GM12891 (cell line): Measurements from ENCODE around the gene CHRNA4.

ENCODE experiments used
- POLR2A ChIP-seq: IDR thresholded peaks from 2 replicates; pipeline ENCODE4 v1.6.1; 2011; ENCODE audit warnings: low read depth, low read length, control low read depth
- POLR2AphosphoS5 ChIP-seq: IDR thresholded peaks from 2 replicates; pipeline ENCODE4 v1.6.1; 2011; ENCODE audit warnings: low read depth, low read length, control low read depth
- POU2F2 ChIP-seq: IDR thresholded peaks from 2 replicates; pipeline ENCODE4 v1.6.1; 2011; ENCODE audit warnings: low read depth, mild to moderate bottlenecking, control low read depth, low read length, moderate library complexity
- SPI1 ChIP-seq: IDR thresholded peaks from 2 replicates; pipeline ENCODE4 v1.6.1; 2011; ENCODE audit warnings: low read depth, low read length, control low read depth
- TAF1 ChIP-seq: IDR thresholded peaks from 2 replicates; pipeline ENCODE4 v1.6.1; 2011; ENCODE audit warnings: low read depth, low read length, control low read depth

GRCh38 chr20:63301671-63302070, 59.5 kb downstream of the CHRNA4 start:
- TF ChIP-seq POLR2A (no peak), POLR2AphosphoS5 (no peak), SPI1 (no peak), TAF1 (no peak), POU2F2 (no peak)
